GM12878 (cell line): ENCODE measurements around the gene ERG. TPM values are rescaled to one million over a fixed set of nuclear protein-coding genes. Genes with fewer than 3 reads are reported as not detected.

Experiments
- ATAC-seq: fragments of 200-7000 bp; cut with Tn5 transposase; 3 replicates; pipeline ENCODE4 v1.9.1; 2020; ENCODE audit warnings: mild to moderate bottlenecking, moderate library complexity
- BruUV-seq: library from RNA; stranded (reverse); fragments of 400-500 nt; replicated peaks from 2 replicates; lab custom pipeline; 2021; lab: Mats Ljungman, UMichigan
- CTCF ChIA-PET: fragments of 300-600 bp; sonication (Branson Sonifier 250); formaldehyde crosslinking; extraction: SDS; loops from one replicate; lab custom pipeline; 2021; ENCODE audit warnings: inconsistent platforms; lab: Yijun Ruan, JAX
- POLR2A ChIA-PET: fragments of 350-600 bp; formaldehyde crosslinking; extraction: SDS; loops from one replicate; lab custom pipeline; 2021; ENCODE audit warnings: inconsistent platforms; lab: Charles Lee
- RAD21 ChIA-PET: fragments of 300-600 bp; sonication (Branson Sonifier 250); formaldehyde crosslinking; loops from one replicate; lab custom pipeline; 2023; ENCODE audit warnings: antibody characterized with exemption; ENCODE audit not compliant: unreplicated experiment; lab: Charles Lee
- SMC1A ChIA-PET: fragments of 300-600 bp; sonication (Branson Sonifier 250); formaldehyde crosslinking; loops from one replicate; lab custom pipeline; 2023; ENCODE audit not compliant: unreplicated experiment, uncharacterized antibody; lab: Charles Lee
- DNase-seq: peaks from one replicate; pipeline ENCODE4 v3.0.0-alpha.2; 2011; ENCODE audit warnings: low read depth, low spot score
- FAIRE-seq: peaks from 3 replicates; lab custom pipeline; 2011; peaks lifted over from hg19 to GRCh38; lab: Jason Lieb, UNC
- H2AFZ ChIP-seq: 2 replicates; pipeline ENCODE4 v1.6.0; 2011; ENCODE audit warnings: low read depth, low read length, control low read depth; ENCODE audit not compliant: control insufficient read depth
- H3K27ac ChIP-seq: 2 replicates; pipeline ENCODE4 v1.5.1; 2011; ENCODE audit warnings: control low read depth; ENCODE audit not compliant: control insufficient read depth, insufficient read depth
- H3K27me3 ChIP-seq, 2 experiments: replicated peaks in 1 of 2; 2 replicates each; pipeline versions ENCODE4 v1.6.0 to v1.6.1; 2011; ENCODE audit warnings: low read length in 1 of 2; ENCODE audit not compliant: control insufficient read depth in 2 of 2, insufficient read depth in 2 of 2
- H3K36me3 ChIP-seq, 2 experiments: 2 replicates each; pipeline ENCODE4 v1.5.1; 2011; ENCODE audit warnings: low read length in 1 of 2; ENCODE audit not compliant: control insufficient read depth in 2 of 2, insufficient read depth in 2 of 2
- H3K4me1 ChIP-seq: 2 replicates; pipeline ENCODE4 v1.6.1; 2011; ENCODE audit warnings: mild to moderate bottlenecking, low read length, moderate library complexity, mixed read lengths; ENCODE audit not compliant: control insufficient read depth, insufficient read depth
- H3K4me2 ChIP-seq: 2 replicates; pipeline ENCODE4 v1.6.0; 2011; ENCODE audit warnings: control low read depth; ENCODE audit not compliant: control insufficient read depth, insufficient read depth
- H3K4me3 ChIP-seq: fragments of 200-600 bp; sonication (generic); 2 replicates; pipeline ENCODE4 v1.5.1; 2016
- H3K79me2 ChIP-seq: 2 replicates; pipeline ENCODE4 v1.6.0; 2011; ENCODE audit warnings: low read length; ENCODE audit not compliant: control insufficient read depth, insufficient read depth
- H3K9ac ChIP-seq: 2 replicates; pipeline ENCODE4 v1.8.0; 2011; ENCODE audit warnings: low read length, control low read depth, mixed read lengths; ENCODE audit not compliant: control insufficient read depth, insufficient read depth
- H3K9me3 ChIP-seq: replicated peaks from 3 replicates; pipeline ENCODE4 v1.5.1; 2011; ENCODE audit warnings: mild to moderate bottlenecking, low read length; ENCODE audit not compliant: control insufficient read depth, insufficient read depth
- H4K20me1 ChIP-seq: 2 replicates; pipeline ENCODE4 v1.6.0; 2011; ENCODE audit not compliant: control insufficient read depth, insufficient read depth
- KDM1A ChIP-seq: fragments of 200-600 bp; sonication (generic); IDR thresholded peaks from 2 replicates; pipeline ENCODE4 v1.6.1; 2016; ENCODE audit warnings: borderline replicate concordance
- NFXL1 ChIP-seq: fragments of 450-650 bp; IDR thresholded peaks from 2 replicates; pipeline ENCODE4 v1.6.1; 2017; ENCODE audit warnings: antibody characterized with exemption, mild to moderate bottlenecking, borderline replicate concordance
- USF2 ChIP-seq: IDR thresholded peaks from 2 replicates; pipeline ENCODE4 v1.6.1; 2011; ENCODE audit warnings: low read depth, low read length, improper control_type of control experiment, borderline replicate concordance
- ZNF217 ChIP-seq: fragments of 450-650 bp; IDR thresholded peaks from 2 replicates; pipeline ENCODE4 v1.6.1; 2017; ENCODE audit warnings: antibody characterized with exemption, mild to moderate bottlenecking
- WGBS: methylation state at CpG from one replicate; pipeline ENCODE4 v1.1.6; 2016; ENCODE audit warnings: low lambda C conversion rate; ENCODE audit not compliant: insufficient replicate concordance, insufficient coverage; ENCODE audit errors: missing lambda C conversion rate; 5-methylcytosine and 5-hydroxymethylcytosine counted together
- in situ Hi-C: fragments of 300-500 bp; cut with MboI; formaldehyde crosslinking; loops from 9 replicates; pipeline ENCODE4 v1.14.3; 2018; ENCODE audit warnings: mixed read lengths
- intact Hi-C: fragments of 100-400 bp; cut with micrococcal nuclease; formaldehyde crosslinking; loops from one replicate; pipeline ENCODE4 v1.14.2; 2022; ENCODE audit not compliant: unreplicated experiment
- polyA plus RNA-seq, 11 experiments: library from polyadenylated mRNA; depleted of rRNA in 4 of 11; unstranded in 6 of 11; stranded (reverse) in 5 of 11; fragments of >200 nt; fragmentation: Nextera tagmentation in 4 of 11; fragmentation: Illumina TruSeq in 1 of 11; extraction: Ambion mirVana in 4 of 11; extraction: Trizol in 1 of 11; gene quantifications; 1 replicate in 1 of 11; 2 replicates in 10 of 11; pipeline versions ENCODE4 v1.2.1 to v1.2.3, GENCODE V29; 2011 to 2016; ENCODE audit warnings: inconsistent platforms in 2 of 11, missing spikeins in 2 of 11, low read depth in 1 of 11
- total RNA-seq, 4 experiments: library from RNA; depleted of rRNA in 3 of 4; stranded (reverse); fragments of >200 nt in 3 of 4; fragmentation: Illumina TruSeq in 1 of 4; extraction: Trizol in 1 of 4; gene quantifications; 2 replicates each; pipeline versions ENCODE4 v1.2.1 to v1.2.3, GENCODE V29; 2013 to 2021
- TF ChIP-seq, protein P1 (sequence below): IDR thresholded peaks from 2 replicates; pipeline ENCODE4 v1.6.1; 2012; ENCODE audit warnings: low read depth, low read length, improper control_type of control experiment

ERG gene
- total and polyA plus RNA-seq, 10 of the 15 experiments (the other 5 are each of a cell fraction or from before 2014, with no cell fraction given): not detected

- TF ChIP-seq USF2: no peak
- TF ChIP-seq, protein P1, sequence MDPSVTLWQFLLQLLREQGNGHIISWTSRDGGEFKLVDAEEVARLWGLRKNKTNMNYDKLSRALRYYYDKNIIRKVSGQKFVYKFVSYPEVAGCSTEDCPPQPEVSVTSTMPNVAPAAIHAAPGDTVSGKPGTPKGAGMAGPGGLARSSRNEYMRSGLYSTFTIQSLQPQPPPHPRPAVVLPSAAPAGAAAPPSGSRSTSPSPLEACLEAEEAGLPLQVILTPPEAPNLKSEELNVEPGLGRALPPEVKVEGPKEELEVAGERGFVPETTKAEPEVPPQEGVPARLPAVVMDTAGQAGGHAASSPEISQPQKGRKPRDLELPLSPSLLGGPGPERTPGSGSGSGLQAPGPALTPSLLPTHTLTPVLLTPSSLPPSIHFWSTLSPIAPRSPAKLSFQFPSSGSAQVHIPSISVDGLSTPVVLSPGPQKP: no peak
- no peak for TF ChIP-seq NFXL1
- TF ChIP-seq, all 136 proteins: peak for 0
These were observed 87.8 kb downstream of the ERG start (continued) for GRCh38 chr21:38410466-38410865.

DNA sequence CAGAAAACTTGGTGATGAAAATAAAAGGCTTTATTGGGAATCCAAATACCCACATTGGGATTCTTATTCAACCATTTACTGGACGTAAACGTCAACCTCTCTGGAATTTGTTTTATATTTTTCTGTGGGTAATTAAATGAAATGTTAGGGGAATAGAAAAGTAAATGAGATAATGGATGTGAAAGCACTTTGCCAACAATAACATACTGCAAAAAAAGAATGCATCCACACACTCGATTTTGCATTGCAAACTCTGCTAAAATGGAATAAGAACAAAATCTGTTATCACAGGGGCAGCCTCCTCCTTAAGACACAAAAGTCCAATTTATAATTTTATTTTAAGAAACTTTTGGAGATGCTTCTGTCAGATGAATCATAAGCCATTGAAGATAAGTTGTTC lies 88.4 kb downstream of the ERG start:
- BruUV-seq: no TSS peak
- FAIRE-seq (no peak), DNase-seq (no peak), ATAC-seq (no peak)
- ChIA-PET SMC1A (no interaction called here), RAD21 (no interaction called here), CTCF (no interaction called here), POLR2A (no interaction called here)
- no peak overlapping the region for H3K27ac ChIP-seq
- intact Hi-C loops (no loop called here), in situ Hi-C loops (no loop called here)
- H3K36me3 ChIP-seq: no peaks in the 10 kb centered on the region
- H3K4me3 ChIP-seq: no peak overlapping the region
- no peaks in the 10 kb centered on the region for H3K79me2 ChIP-seq
- no peaks in the 10 kb centered on the region for H3K4me1 ChIP-seq
- H4K20me1 ChIP-seq: no peaks in the 10 kb centered on the region
- H2AFZ ChIP-seq: no peak overlapping the region
- H3K9ac ChIP-seq: no peak overlapping the region
- no peaks in the 10 kb centered on the region for H3K27me3 ChIP-seq
- no peaks in the 10 kb centered on the region for H3K9me3 ChIP-seq
- H3K4me2 ChIP-seq: no peak overlapping the region
- 0% methylated on average over 3 of the region's 3 CpGs for WGBS
- TF ChIP-seq ZNF217 (no peak), KDM1A (no peak)
